ENCODE measurements around the gene TRERF1.

- TF ChIP-seq, protein P1, sequence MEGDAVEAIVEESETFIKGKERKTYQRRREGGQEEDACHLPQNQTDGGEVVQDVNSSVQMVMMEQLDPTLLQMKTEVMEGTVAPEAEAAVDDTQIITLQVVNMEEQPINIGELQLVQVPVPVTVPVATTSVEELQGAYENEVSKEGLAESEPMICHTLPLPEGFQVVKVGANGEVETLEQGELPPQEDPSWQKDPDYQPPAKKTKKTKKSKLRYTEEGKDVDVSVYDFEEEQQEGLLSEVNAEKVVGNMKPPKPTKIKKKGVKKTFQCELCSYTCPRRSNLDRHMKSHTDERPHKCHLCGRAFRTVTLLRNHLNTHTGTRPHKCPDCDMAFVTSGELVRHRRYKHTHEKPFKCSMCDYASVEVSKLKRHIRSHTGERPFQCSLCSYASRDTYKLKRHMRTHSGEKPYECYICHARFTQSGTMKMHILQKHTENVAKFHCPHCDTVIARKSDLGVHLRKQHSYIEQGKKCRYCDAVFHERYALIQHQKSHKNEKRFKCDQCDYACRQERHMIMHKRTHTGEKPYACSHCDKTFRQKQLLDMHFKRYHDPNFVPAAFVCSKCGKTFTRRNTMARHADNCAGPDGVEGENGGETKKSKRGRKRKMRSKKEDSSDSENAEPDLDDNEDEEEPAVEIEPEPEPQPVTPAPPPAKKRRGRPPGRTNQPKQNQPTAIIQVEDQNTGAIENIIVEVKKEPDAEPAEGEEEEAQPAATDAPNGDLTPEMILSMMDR (IDR thresholded peaks at IDR 0.05), result no peak
- TF ChIP-seq POLR2A (IDR thresholded peaks at IDR 0.05), result no peak
- TF ChIP-seq POLR2AphosphoS5 (IDR thresholded peaks at IDR 0.05), result no peak
These were observed 229.3 kb downstream of the TRERF1 start for GRCh38 chr6:42222448-42222847.

Data from prostate gland (tissue), 2 donors.